Measurements from ENCODE around the gene CD8A.

- TF ChIP-seq POLR2A (IDR thresholded peaks at IDR 0.05; ENCODE audit: low read depth, low read length) (no peak), POLR2AphosphoS5 (IDR thresholded peaks at IDR 0.05; ENCODE audit: low read depth, low read length) (no peak), TAF1 (IDR thresholded peaks at IDR 0.05; ENCODE audit: low read depth, low read length) (no peak), PAX5 (IDR thresholded peaks at IDR 0.05; ENCODE audit: insufficient read depth, low read length, severe bottlenecking) (no peak), POU2F2 (IDR thresholded peaks at IDR 0.05; ENCODE audit: low read depth, low read length) (no peak)
These were observed 15.5 kb upstream of the CD8A start for GRCh38 chr2:86806059-86806857.

All from GM12891 (cell line).